HepG2 (cell line): Measurements from ENCODE around the gene DEUP1. TPM values are rescaled to one million over a fixed set of nuclear protein-coding genes. Genes with fewer than 3 reads are reported as not detected.

Experiments
- ATF2 ChIP-seq: sonication (generic); formaldehyde crosslinking; IDR thresholded peaks from 2 replicates; pipeline ENCODE4 v1.4.0; 2020; ENCODE audit warnings: missing genetic modification reagents
- DBP ChIP-seq: sonication (generic); formaldehyde crosslinking; IDR thresholded peaks from 2 replicates; pipeline ENCODE4 v1.4.0; 2020; ENCODE audit warnings: missing genetic modification reagents; ENCODE audit errors: not compliant biosample characterization
- ELF3 ChIP-seq: IDR thresholded peaks from 2 replicates; pipeline ENCODE4 v1.6.1; 2016; ENCODE audit warnings: missing genetic modification reagents, missing compliant biosample characterization
- HDAC6 ChIP-seq: fragments of 200-600 bp; sonication (generic); IDR thresholded peaks from 2 replicates; pipeline ENCODE4 v1.7.0; 2017; ENCODE audit warnings: mild to moderate bottlenecking, antibody characterized with exemption, low read length, low read depth
- HIC2 ChIP-seq: sonication (generic); formaldehyde crosslinking; IDR thresholded peaks from 2 replicates; pipeline ENCODE4 v1.9.0; 2022; ENCODE audit warnings: low read depth, missing genetic modification reagents
- HNRNPH1 ChIP-seq: fragments of 200-400 bp; formaldehyde crosslinking; optimal IDR thresholded peaks from 2 replicates; pipeline ENCODE3; 2017; ENCODE audit warnings: mild to moderate bottlenecking, low read depth, low read length
- HOXA5 ChIP-seq: sonication (generic); formaldehyde crosslinking; IDR thresholded peaks from 2 replicates; pipeline ENCODE4 v1.4.0; 2020; ENCODE audit warnings: missing genetic modification reagents
- KDM2A ChIP-seq: sonication (generic); formaldehyde crosslinking; IDR thresholded peaks from 2 replicates; pipeline ENCODE4 v1.4.0; 2020; ENCODE audit warnings: low read depth, missing genetic modification reagents, borderline replicate concordance
- KDM5A ChIP-seq: fragments of 200-600 bp; sonication (generic); IDR thresholded peaks from 2 replicates; pipeline ENCODE4 v1.7.0; 2018; ENCODE audit warnings: antibody characterized with exemption, mild to moderate bottlenecking, low read length, borderline replicate concordance
- MNT ChIP-seq: fragments of 450-650 bp; IDR thresholded peaks from 2 replicates; pipeline ENCODE4 v1.6.1; 2016
- NKX3-1 ChIP-seq: sonication (generic); formaldehyde crosslinking; IDR thresholded peaks from 2 replicates; pipeline ENCODE4 v1.5.0; 2020; ENCODE audit warnings: missing genetic modification reagents
- PPARG ChIP-seq: conservative IDR thresholded peaks from 2 replicates; pipeline ENCODE4 v1.6.1; 2016; ENCODE audit warnings: missing biosample characterization, missing genetic modification reagents
- RNF2 ChIP-seq: fragments of 450-650 bp; conservative IDR thresholded peaks from 2 replicates; pipeline ENCODE4 v1.6.1; 2016; ENCODE audit warnings: low read depth
- SIX1 ChIP-seq: sonication (generic); formaldehyde crosslinking; IDR thresholded peaks from 2 replicates; pipeline ENCODE4 v1.4.0; 2020; ENCODE audit warnings: missing genetic modification reagents, borderline replicate concordance
- TEF ChIP-seq: sonication (generic); formaldehyde crosslinking; IDR thresholded peaks from 2 replicates; pipeline ENCODE4 v1.5.0; 2020; ENCODE audit warnings: missing genetic modification reagents
- TFDP2 ChIP-seq: sonication (generic); formaldehyde crosslinking; IDR thresholded peaks from 2 replicates; pipeline ENCODE4 v1.4.0; 2020; ENCODE audit warnings: missing genetic modification reagents
- ZBTB7B ChIP-seq: sonication (generic); formaldehyde crosslinking; IDR thresholded peaks from 2 replicates; pipeline ENCODE4 v1.4.0; 2020; ENCODE audit warnings: missing genetic modification reagents
- ZNF101 ChIP-seq: sonication (generic); formaldehyde crosslinking; IDR thresholded peaks from 2 replicates; pipeline ENCODE4 v1.4.0; 2020; ENCODE audit warnings: mild to moderate bottlenecking, low read depth, missing genetic modification reagents, borderline replicate concordance
- ZNF264 ChIP-seq: sonication (generic); formaldehyde crosslinking; IDR thresholded peaks from 2 replicates; pipeline ENCODE4 v1.4.0; 2020; ENCODE audit warnings: missing genetic modification reagents
- ZNF552 ChIP-seq: sonication (generic); formaldehyde crosslinking; IDR thresholded peaks from 2 replicates; pipeline ENCODE4 v1.9.0; 2022; ENCODE audit warnings: missing genetic modification reagents, mild to moderate bottlenecking, borderline replicate concordance
- ZNF589 ChIP-seq: sonication (generic); formaldehyde crosslinking; conservative IDR thresholded peaks from 2 replicates; pipeline ENCODE4 v1.8.0; 2022; ENCODE audit warnings: mild to moderate bottlenecking, moderate library complexity, missing genetic modification reagents
- ZNF841 ChIP-seq: sonication (generic); formaldehyde crosslinking; IDR thresholded peaks from 2 replicates; pipeline ENCODE4 v1.8.1; 2023; ENCODE audit warnings: missing genetic modification reagents, borderline replicate concordance
- ZNF850 ChIP-seq: sonication (generic); formaldehyde crosslinking; conservative IDR thresholded peaks from 2 replicates; pipeline ENCODE4 v1.9.0; 2021; ENCODE audit warnings: mild to moderate bottlenecking, missing genetic modification reagents
- ZSCAN9 ChIP-seq: IDR thresholded peaks from 2 replicates; pipeline ENCODE4 v1.6.1; 2016; ENCODE audit warnings: borderline replicate concordance
- polyA plus RNA-seq, 8 experiments: library from polyadenylated mRNA; depleted of rRNA in 3 of 8; stranded (reverse) in 7 of 8; unstranded in 1 of 8; fragments of >200 nt; fragmentation: Illumina TruSeq in 4 of 8; extraction: Trizol in 4 of 8; gene quantifications; 2 replicates each; pipeline versions ENCODE4 v1.2.1 to v1.2.3, GENCODE V29; 2011 to 2016; ENCODE audit warnings: low read depth in 4 of 8, missing spikeins in 1 of 8, mixed read lengths in 1 of 8; ENCODE audit not compliant: insufficient read depth in 1 of 8
- total RNA-seq, 5 experiments: library from RNA; depleted of rRNA; stranded (reverse); fragments of >200 nt; fragmentation: Illumina TruSeq; extraction: Trizol; gene quantifications; 2 replicates each; pipeline ENCODE4 v1.2.3, GENCODE V29; 2016; ENCODE audit warnings: low read depth in 1 of 5

Gene DEUP1
- total and polyA plus RNA-seq, 2 of the 13 experiments (the other 11 are each of a cell fraction or from before 2014, with no cell fraction given) = not detected

- TF ChIP-seq ATF2 (CRISPR knock-in tag) (peak; percentile 84), KDM2A (CRISPR knock-in tag) (peak; percentile 71), ELF3 (peak; percentile 46), DBP (no peak), HNRNPH1 (no peak), TFDP2 (CRISPR knock-in tag) (no peak; the same call in 1 of the 2 replicates), KDM5A (no peak), HOXA5 (peak; percentile 88), ZBTB7B (CRISPR knock-in tag) (peak; percentile 97), HIC2 (peak; percentile 78), ZSCAN9 (CRISPR knock-in tag) (0 out of 2 replicates have a peak, but pooled peaks have one; percentile 27), ZNF850 (CRISPR knock-in tag) (no peak), ZNF101 (CRISPR knock-in tag) (no peak), TEF (CRISPR knock-in tag) (no peak), MNT (peak; percentile 30; the same call in 1 of the 2 replicates), ZNF264 (CRISPR knock-in tag) (peak; percentile 89), ZNF589 (CRISPR knock-in tag) (peak; percentile 72), ZNF552 (CRISPR knock-in tag) (no peak), SIX1 (CRISPR knock-in tag) (peak; percentile 65; the same call in 1 of the 2 replicates), ZNF841 (CRISPR knock-in tag) (no peak), NKX3-1 (CRISPR knock-in tag) (peak; percentile 89), PPARG (0 out of 2 replicates have a peak, but pooled peaks have one; percentile 60), HDAC6 (no peak), RNF2 (no peak; the same call in 1 of the 2 replicates)
These were observed 156.5 kb downstream of the DEUP1 start (continued) for GRCh38 chr11:93487032-93487483.
